GM12892 (cell line): ENCODE results near the gene PNCK.
A peak's percentile ranks its signal among the peaks of the same experiment; 100 is the strongest.

Source experiments
- DNase-seq: peaks from one replicate; pipeline ENCODE4 v3.0.0; 2011; ENCODE audit not compliant: insufficient read length
- FAIRE-seq: peaks from 2 replicates; lab custom pipeline; 2011; peaks lifted over from hg19 to GRCh38; lab: Jason Lieb, UNC
- POLR2A ChIP-seq: IDR thresholded peaks from 2 replicates; pipeline ENCODE4 v1.6.1; 2011; ENCODE audit warnings: low read depth, low read length, control low read depth
- POLR2AphosphoS5 ChIP-seq: IDR thresholded peaks from 2 replicates; pipeline ENCODE4 v1.6.1; 2011; ENCODE audit warnings: low read depth, low read length, control low read depth
- TAF1 ChIP-seq: IDR thresholded peaks from 2 replicates; pipeline ENCODE4 v1.6.1; 2011; ENCODE audit warnings: low read depth, mild to moderate bottlenecking, control low read depth, low read length, borderline replicate concordance

Gene PNCK

GRCh38 chrX:153645921-153646488, 27.6 kb downstream of the PNCK start:
- no peak for FAIRE-seq
- peak; percentile 8 for DNase-seq
- TF ChIP-seq POLR2A (no peak), POLR2AphosphoS5 (no peak), TAF1 (no peak)

- FAIRE-seq (no peak), DNase-seq (no peak)
- TF ChIP-seq POLR2AphosphoS5 (no peak), TAF1 (no peak), POLR2A (no peak)
Observed at GRCh38 chrX:153645151-153645550, 28.5 kb downstream of the PNCK start.

- TF ChIP-seq TAF1 (no peak), POLR2A (no peak), POLR2AphosphoS5 (no peak)
Observed at GRCh38 chrX:153644356-153645125, 29.1 kb downstream of the PNCK start.

GRCh38 chrX:153643431-153644351, 29.9 kb downstream of the PNCK start:
- DNase-seq: no peak
- FAIRE-seq: no peak
- no peak for TF ChIP-seq POLR2AphosphoS5
- no peak for TF ChIP-seq TAF1
- no peak for TF ChIP-seq POLR2A

More at GRCh38 chrX:153644356-153645125, 29.1 kb downstream of the PNCK start:
- DNase-seq (no peak), FAIRE-seq (no peak)

GRCh38 chrX:153642655-153643430, 30.8 kb downstream of the PNCK start:
- DNase-seq (no peak), FAIRE-seq (no peak)
- TF ChIP-seq POLR2A (no peak), TAF1 (no peak), POLR2AphosphoS5 (no peak)

GRCh38 chrX:153642051-153642654, 31.5 kb downstream of the PNCK start:
- no peak for DNase-seq
- no peak for FAIRE-seq
- TF ChIP-seq POLR2AphosphoS5 (no peak), TAF1 (no peak), POLR2A (no peak)

GRCh38 chrX:153641627-153642026, 32.0 kb downstream of the PNCK start:
- TF ChIP-seq POLR2AphosphoS5: no peak
- TF ChIP-seq TAF1: no peak
- no peak for TF ChIP-seq POLR2A
- FAIRE-seq: no peak

GRCh38 chrX:153640736-153641575, 32.7 kb downstream of the PNCK start:
- TF ChIP-seq POLR2A: no peak
- TF ChIP-seq POLR2AphosphoS5: no peak
- no peak for TF ChIP-seq TAF1
- no peak for DNase-seq
- FAIRE-seq: no peak

More at GRCh38 chrX:153641627-153642026, 32.0 kb downstream of the PNCK start:
- DNase-seq: no peak

- FAIRE-seq (no peak), DNase-seq (no peak)
- no peak for TF ChIP-seq POLR2AphosphoS5
- TF ChIP-seq TAF1: no peak
- no peak for TF ChIP-seq POLR2A
Observed at GRCh38 chrX:153640045-153640686, 33.4 kb downstream of the PNCK start.
